GM12873 (cell line): Measurements from ENCODE around the gene CKS1B.

Source experiments
- TF ChIP-seq, protein P1 (sequence below): IDR thresholded peaks from 2 replicates; pipeline ENCODE4 v1.5.1; 2012; ENCODE audit warnings: low read depth, mild to moderate bottlenecking, moderate library complexity, low read length, control low read depth; ENCODE audit not compliant: insufficient read depth; ENCODE audit errors: missing control alignments

Gene CKS1B

GRCh38 chr1:155000726-155001424 is 26.4 kb downstream of the CKS1B start:
- TF ChIP-seq, protein P1, sequence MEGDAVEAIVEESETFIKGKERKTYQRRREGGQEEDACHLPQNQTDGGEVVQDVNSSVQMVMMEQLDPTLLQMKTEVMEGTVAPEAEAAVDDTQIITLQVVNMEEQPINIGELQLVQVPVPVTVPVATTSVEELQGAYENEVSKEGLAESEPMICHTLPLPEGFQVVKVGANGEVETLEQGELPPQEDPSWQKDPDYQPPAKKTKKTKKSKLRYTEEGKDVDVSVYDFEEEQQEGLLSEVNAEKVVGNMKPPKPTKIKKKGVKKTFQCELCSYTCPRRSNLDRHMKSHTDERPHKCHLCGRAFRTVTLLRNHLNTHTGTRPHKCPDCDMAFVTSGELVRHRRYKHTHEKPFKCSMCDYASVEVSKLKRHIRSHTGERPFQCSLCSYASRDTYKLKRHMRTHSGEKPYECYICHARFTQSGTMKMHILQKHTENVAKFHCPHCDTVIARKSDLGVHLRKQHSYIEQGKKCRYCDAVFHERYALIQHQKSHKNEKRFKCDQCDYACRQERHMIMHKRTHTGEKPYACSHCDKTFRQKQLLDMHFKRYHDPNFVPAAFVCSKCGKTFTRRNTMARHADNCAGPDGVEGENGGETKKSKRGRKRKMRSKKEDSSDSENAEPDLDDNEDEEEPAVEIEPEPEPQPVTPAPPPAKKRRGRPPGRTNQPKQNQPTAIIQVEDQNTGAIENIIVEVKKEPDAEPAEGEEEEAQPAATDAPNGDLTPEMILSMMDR, result peak; percentile 1

DNA sequence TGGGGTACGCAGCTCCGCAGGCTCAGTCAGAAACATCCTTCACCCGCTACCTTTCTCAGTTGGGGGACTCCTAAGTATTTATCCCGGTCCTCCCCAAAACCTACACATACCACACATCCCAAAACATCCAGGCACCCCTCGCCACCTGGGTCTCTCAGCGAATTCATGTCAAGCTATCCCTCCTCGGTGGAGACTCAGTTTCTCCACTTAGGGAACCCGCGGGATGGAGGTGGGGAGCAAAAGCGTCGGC is 26.9 kb downstream of the CKS1B start:
- TF ChIP-seq, protein P1, result no peak

DNA sequence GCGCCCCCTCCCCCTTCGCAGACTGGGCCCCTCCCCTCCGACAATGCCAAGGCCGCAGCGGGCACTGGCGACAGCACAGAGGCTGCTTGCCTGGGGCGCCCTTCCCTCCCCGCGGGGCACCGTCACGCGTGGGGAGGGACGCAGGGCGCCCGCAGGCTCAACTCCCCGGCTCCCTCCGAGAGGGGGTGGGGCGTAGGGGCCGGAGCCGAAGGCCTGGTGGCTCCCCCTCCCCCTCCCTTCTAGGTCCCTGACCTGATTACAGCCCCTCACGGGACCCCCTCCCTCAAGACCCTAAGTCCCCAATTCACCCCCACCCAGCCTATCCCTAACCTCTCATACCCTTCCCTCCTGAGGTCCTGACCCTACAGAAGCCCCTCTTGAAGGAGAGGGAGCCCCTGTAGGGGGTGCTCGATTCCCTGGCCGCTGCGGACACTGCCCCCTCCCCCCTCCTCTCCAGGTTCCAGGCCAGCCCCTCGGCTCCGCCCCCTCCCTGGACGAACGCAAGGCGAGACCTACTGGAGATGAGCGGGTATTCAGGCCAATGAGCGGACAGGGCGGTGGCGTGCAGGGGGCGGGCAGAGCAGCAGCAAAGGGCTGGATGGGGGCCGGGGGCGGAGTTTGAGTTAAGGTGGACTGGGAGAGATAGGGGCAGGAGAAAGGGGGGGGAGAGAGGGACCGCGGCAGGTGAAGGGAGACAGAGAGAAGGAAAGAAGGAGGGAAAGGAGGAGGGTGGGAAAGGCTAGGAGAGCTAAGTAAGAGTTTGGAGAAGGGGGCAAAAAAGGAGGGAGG is 27.4 kb downstream of the CKS1B start:
- TF ChIP-seq, protein P1, result peak; percentile 43

DNA sequence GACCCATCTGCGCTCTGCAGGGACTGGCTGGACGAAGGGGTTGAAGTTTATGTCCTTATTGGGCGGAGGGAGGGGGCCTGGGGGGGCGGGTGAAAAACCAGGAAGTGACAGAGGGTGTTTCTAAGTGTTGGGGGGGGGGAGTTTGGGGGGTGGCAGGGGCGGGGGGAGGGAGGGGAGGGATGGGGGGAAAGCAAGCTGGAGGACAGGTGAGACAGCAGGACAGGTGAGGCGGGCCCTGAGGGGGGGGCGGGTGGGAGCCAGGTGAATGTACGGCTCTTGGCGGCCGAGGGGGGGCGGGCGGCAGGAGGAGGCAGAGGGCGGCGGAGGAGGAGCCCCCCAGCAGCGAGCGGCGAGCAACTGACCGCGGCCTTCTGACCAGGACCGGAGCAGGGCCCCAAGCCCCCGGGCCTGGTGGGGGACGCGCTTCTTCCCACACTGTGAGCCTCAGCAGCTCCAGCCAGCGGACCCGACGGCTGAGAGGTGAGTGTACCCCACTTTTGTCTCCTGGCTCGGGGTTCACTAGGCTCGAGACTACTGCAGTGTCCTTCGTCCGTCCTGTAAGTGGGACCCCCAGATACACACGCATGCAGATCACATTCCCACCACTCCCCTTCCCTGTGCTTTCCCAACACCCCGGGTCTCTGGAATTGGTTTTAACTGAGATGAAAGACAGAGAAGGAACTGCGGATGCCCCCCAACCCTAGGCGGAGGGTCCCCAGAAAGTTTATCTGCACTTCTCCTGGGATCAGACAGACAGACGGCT is 28.2 kb downstream of the CKS1B start, which contains the start of gene ZBTB7B:
Gene ZBTB7B, plus strand, starts transcription at position 339 of the 763 bp plus-strand sequence. CDS start 11,859 bp downstream, outside the sequence.
- TF ChIP-seq, protein P1, result peak; percentile 2

GRCh38 chr1:155003227-155003765 is 28.8 kb downstream of the CKS1B start:
- TF ChIP-seq, protein P1, result no peak

- TF ChIP-seq, protein P1, result no peak
These were observed 29.4 kb downstream of the CKS1B start for GRCh38 chr1:155003766-155004351.
